K562 (cell line): Measurements from ENCODE around the gene TFPI. TPM values are rescaled to one million over a fixed set of nuclear protein-coding genes. Genes with fewer than 3 reads are reported as not detected.

Experiments
- C11orf30 ChIP-seq: fragments of 450-650 bp; IDR thresholded peaks from 2 replicates; pipeline ENCODE4 v1.6.1; 2016; ENCODE audit warnings: low read depth, mild to moderate bottlenecking
- CHD2 ChIP-seq: IDR thresholded peaks from 2 replicates; pipeline ENCODE4 v1.6.1; 2011; ENCODE audit warnings: low read depth, low read length
- COPS2 ChIP-seq: fragments of 450-650 bp; conservative IDR thresholded peaks from 2 replicates; pipeline ENCODE4 v1.6.1; 2016; ENCODE audit warnings: mild to moderate bottlenecking, moderate library complexity
- HBP1 ChIP-seq: fragments of 450-650 bp; formaldehyde crosslinking; IDR thresholded peaks from 2 replicates; pipeline ENCODE4 v1.4.0; 2022; ENCODE audit warnings: missing genetic modification characterization
- HES1 ChIP-seq: fragments of 450-650 bp; IDR thresholded peaks from 2 replicates; pipeline ENCODE4 v1.6.1; 2016; ENCODE audit warnings: low read depth, mild to moderate bottlenecking, moderate library complexity
- HOXB6 ChIP-seq: fragments of 250-450 bp; sonication (Bioruptor Pico); IDR thresholded peaks from 2 replicates; pipeline ENCODE4 v1.5.1; 2022; ENCODE audit warnings: mild to moderate bottlenecking, borderline replicate concordance
- IRF2 ChIP-seq: sonication (generic); formaldehyde crosslinking; IDR thresholded peaks from 2 replicates; pipeline ENCODE4 v1.8.1; 2022; ENCODE audit warnings: mild to moderate bottlenecking, missing genetic modification reagents
- MAFF ChIP-seq: IDR thresholded peaks from 2 replicates; pipeline ENCODE4 v1.6.1; 2012; ENCODE audit warnings: low read length, improper control_type of control experiment
- MYNN ChIP-seq, 2 experiments: sonication (generic); formaldehyde crosslinking in 1 of 2; IDR thresholded peaks; 2 replicates each; pipeline versions ENCODE4 v1.5.0 to v1.6.1; 2016 to 2020; ENCODE audit warnings: antibody characterized with exemption in 1 of 2, missing genetic modification reagents in 1 of 2
- RFX5 ChIP-seq: IDR thresholded peaks from 2 replicates; pipeline ENCODE4 v1.6.1; 2011; ENCODE audit warnings: low read depth, mild to moderate bottlenecking, improper control_type of control experiment, low read length
- RHOXF2B ChIP-seq: fragments of 250-450 bp; sonication (Bioruptor Pico); conservative IDR thresholded peaks from 2 replicates; pipeline ENCODE4 v1.5.1; 2021
- SP2 ChIP-seq: IDR thresholded peaks from 2 replicates; pipeline ENCODE4 v1.6.1; 2011; ENCODE audit warnings: mild to moderate bottlenecking, low read depth, low read length, moderate library complexity; ENCODE audit not compliant: poor library complexity, severe bottlenecking; ENCODE audit errors: extremely low read depth
- TCF3 ChIP-seq: sonication (generic); formaldehyde crosslinking; IDR thresholded peaks from 2 replicates; pipeline ENCODE4 v1.4.0; 2020; ENCODE audit warnings: mild to moderate bottlenecking, missing genetic modification reagents
- ZC3H8 ChIP-seq: fragments of 450-650 bp; IDR thresholded peaks from 2 replicates; pipeline ENCODE4 v1.6.1; 2017
- ZNF124 ChIP-seq: sonication (generic); formaldehyde crosslinking; IDR thresholded peaks from 2 replicates; pipeline ENCODE4 v1.8.1; 2022; ENCODE audit warnings: missing genetic modification reagents
- ZNF134 ChIP-seq: fragments of 250-450 bp; sonication (Bioruptor Pico); conservative IDR thresholded peaks from 2 replicates; pipeline ENCODE4 v1.4.0; 2020
- ZNF316 ChIP-seq: fragments of 450-650 bp; IDR thresholded peaks from 2 replicates; pipeline ENCODE4 v1.6.1; 2016
- ZNF431 ChIP-seq: sonication (generic); formaldehyde crosslinking; IDR thresholded peaks from 2 replicates; pipeline ENCODE4 v1.8.0; 2022; ENCODE audit warnings: mild to moderate bottlenecking, missing genetic modification reagents
- ZNF717 ChIP-seq: fragments of 250-450 bp; sonication (Bioruptor Pico); IDR thresholded peaks from 2 replicates; pipeline ENCODE4 v1.5.0; 2021
- ZNF780A ChIP-seq: fragments of 250-450 bp; sonication (Bioruptor Pico); IDR thresholded peaks from 2 replicates; pipeline ENCODE4 v1.5.0; 2021; ENCODE audit warnings: mild to moderate bottlenecking
- polyA plus RNA-seq, 8 experiments: library from polyadenylated mRNA; depleted of rRNA in 4 of 8; stranded (reverse) in 5 of 8; unstranded in 3 of 8; fragments of >200 nt; fragmentation: Nextera tagmentation in 2 of 8; fragmentation: Illumina TruSeq in 1 of 8; extraction: Ambion mirVana in 2 of 8; extraction: Trizol in 1 of 8; gene quantifications; 2 replicates each; pipeline versions ENCODE4 v1.2.1 to v1.2.3, GENCODE V29; 2011 to 2014; ENCODE audit warnings: inconsistent platforms in 1 of 8, missing spikeins in 1 of 8
- total RNA-seq, 7 experiments: library from RNA; depleted of rRNA in 6 of 7; stranded (reverse); fragments of >200 nt in 6 of 7; fragmentation: Illumina TruSeq in 2 of 7; extraction: Trizol in 2 of 7; gene quantifications; 2 replicates each; pipeline versions ENCODE4 v1.2.1 to v1.2.3, GENCODE V29; 2011 to 2021; ENCODE audit warnings: low replicate concordance in 1 of 7

Gene TFPI
- total and polyA plus RNA-seq, 9 of the 15 experiments (the other 6 are each of a cell fraction or from before 2014, with no cell fraction given) = 53.5 to 219 (median 100) TPM

- TF ChIP-seq CHD2 = no peak
- no peak for TF ChIP-seq ZC3H8
- no peak for TF ChIP-seq ZNF134 (CRISPR knock-in tag)
- no peak for TF ChIP-seq SP2
- TF ChIP-seq HOXB6 (CRISPR knock-in tag) = no peak
- no peak for TF ChIP-seq IRF2
- TF ChIP-seq RFX5 = no peak
- TF ChIP-seq ZNF124 (CRISPR knock-in tag) = no peak
- no peak for TF ChIP-seq RHOXF2B (CRISPR knock-in tag)
- peak; percentile 74 for TF ChIP-seq ZNF316
- TF ChIP-seq MYNN (IDR thresholded peaks at IDR 0.05) = no peak
- TF ChIP-seq MYNN (CRISPR knock-in tag; IDR thresholded peaks at IDR 0.05) = no peak
- TF ChIP-seq TCF3 (CRISPR knock-in tag) = no peak
- no peak for TF ChIP-seq HES1
- no peak for TF ChIP-seq COPS2
- 0 out of 2 replicates have a peak, but pooled peaks have one; percentile 18 for TF ChIP-seq MAFF
- no peak for TF ChIP-seq HBP1 (CRISPR knock-in tag)
- TF ChIP-seq ZNF431 (CRISPR knock-in tag) = no peak
- TF ChIP-seq ZNF717 (CRISPR knock-in tag) = no peak
- TF ChIP-seq C11orf30 = peak; percentile 30; the same call in 1 of the 2 replicates
- TF ChIP-seq ZNF780A (CRISPR knock-in tag) = no peak
- TF ChIP-seq, all 486 proteins: peak for 5
Measured at GRCh38 chr2:187475499-187476248, 78.6 kb downstream of the TFPI start (continued).
